PC-9 (cell line): Measurements from ENCODE around the gene DBET.

Experiments
- EZH2 ChIP-seq: fragments of 200-600 bp; sonication (generic); IDR thresholded peaks from 2 replicates; pipeline ENCODE4 v1.8.0; 2017; ENCODE audit warnings: antibody characterized with exemption, low read depth
- TF ChIP-seq, protein P1 (sequence below): fragments of 200-600 bp; sonication (generic); conservative IDR thresholded peaks from 2 replicates; pipeline ENCODE4 v1.6.1; 2017; ENCODE audit warnings: mixed run types, antibody characterized with exemption, mild to moderate bottlenecking, moderate library complexity

GRCh38 chr4:190019023-190019858, 45.1 kb upstream of the DBET start:
- TF ChIP-seq, protein P1, sequence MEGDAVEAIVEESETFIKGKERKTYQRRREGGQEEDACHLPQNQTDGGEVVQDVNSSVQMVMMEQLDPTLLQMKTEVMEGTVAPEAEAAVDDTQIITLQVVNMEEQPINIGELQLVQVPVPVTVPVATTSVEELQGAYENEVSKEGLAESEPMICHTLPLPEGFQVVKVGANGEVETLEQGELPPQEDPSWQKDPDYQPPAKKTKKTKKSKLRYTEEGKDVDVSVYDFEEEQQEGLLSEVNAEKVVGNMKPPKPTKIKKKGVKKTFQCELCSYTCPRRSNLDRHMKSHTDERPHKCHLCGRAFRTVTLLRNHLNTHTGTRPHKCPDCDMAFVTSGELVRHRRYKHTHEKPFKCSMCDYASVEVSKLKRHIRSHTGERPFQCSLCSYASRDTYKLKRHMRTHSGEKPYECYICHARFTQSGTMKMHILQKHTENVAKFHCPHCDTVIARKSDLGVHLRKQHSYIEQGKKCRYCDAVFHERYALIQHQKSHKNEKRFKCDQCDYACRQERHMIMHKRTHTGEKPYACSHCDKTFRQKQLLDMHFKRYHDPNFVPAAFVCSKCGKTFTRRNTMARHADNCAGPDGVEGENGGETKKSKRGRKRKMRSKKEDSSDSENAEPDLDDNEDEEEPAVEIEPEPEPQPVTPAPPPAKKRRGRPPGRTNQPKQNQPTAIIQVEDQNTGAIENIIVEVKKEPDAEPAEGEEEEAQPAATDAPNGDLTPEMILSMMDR, result no peak
- no peak for TF ChIP-seq EZH2
